K562 (cell line): ENCODE measurements around the gene TBL2. TPM values are rescaled to one million over a fixed set of nuclear protein-coding genes. Genes with fewer than 3 reads are reported as not detected.

Experiments
- CHD4 ChIP-seq: fragments of 200-600 bp; sonication (generic); IDR thresholded peaks from 3 replicates; pipeline ENCODE4 v1.6.1; 2012; ENCODE audit warnings: low read depth, mild to moderate bottlenecking, mixed read lengths, low read length, inconsistent platforms; ENCODE audit not compliant: insufficient read depth, insufficient replicate concordance, poor library complexity, severe bottlenecking
- FOXM1 ChIP-seq, 2 experiments: fragments of 450-650 bp in 1 of 2; sonication (generic) in 1 of 2; formaldehyde crosslinking in 1 of 2; IDR thresholded peaks; 2 replicates each; pipeline versions ENCODE4 v1.6.1 to v1.9.0; 2017 to 2022; ENCODE audit warnings: low read depth in 2 of 2, mild to moderate bottlenecking in 2 of 2, missing genetic modification reagents in 1 of 2, moderate library complexity in 1 of 2
- GABPA ChIP-seq: fragments of 200-800 bp; sonication (Bioruptor generic); conservative IDR thresholded peaks from 2 replicates; pipeline ENCODE4 v1.6.1; 2016; ENCODE audit warnings: low read depth, missing genetic modification characterization, missing compliant biosample characterization
- KLF16 ChIP-seq: IDR thresholded peaks from 2 replicates; pipeline ENCODE4 v1.6.1; 2016; ENCODE audit warnings: antibody characterized with exemption
- PCBP2 ChIP-seq: fragments of 200-400 bp; formaldehyde crosslinking; IDR thresholded peaks from 2 replicates; pipeline ENCODE4 v1.6.1; 2018; ENCODE audit warnings: low read length, low read depth, mild to moderate bottlenecking, moderate library complexity; ENCODE audit not compliant: poor library complexity, severe bottlenecking
- PHF21A ChIP-seq: fragments of 450-650 bp; IDR thresholded peaks from 2 replicates; pipeline ENCODE4 v1.6.1; 2017; ENCODE audit warnings: low read depth, borderline replicate concordance
- RAD21 ChIP-seq, 2 experiments: fragments of 250-450 bp in 1 of 2; fragments of 450-650 bp in 1 of 2; sonication (Bioruptor Pico) in 1 of 2; formaldehyde crosslinking in 1 of 2; IDR thresholded peaks in 1 of 2; conservative IDR thresholded peaks in 1 of 2; 2 replicates each; pipeline versions ENCODE4 v1.4.0 to v1.8.0; 2020 to 2022; ENCODE audit warnings: mild to moderate bottlenecking in 2 of 2, moderate library complexity in 1 of 2
- SAFB2 ChIP-seq: fragments of 200-400 bp; formaldehyde crosslinking; IDR thresholded peaks from 2 replicates; pipeline ENCODE4 v1.6.1; 2018; ENCODE audit warnings: borderline replicate concordance, low read length, low read depth, moderate library complexity; ENCODE audit not compliant: severe bottlenecking
- SIN3B ChIP-seq: fragments of 450-650 bp; IDR thresholded peaks from 2 replicates; pipeline ENCODE4 v1.6.1; 2017; ENCODE audit warnings: low read depth, mild to moderate bottlenecking, moderate library complexity
- SOX6 ChIP-seq: fragments of 450-650 bp; IDR thresholded peaks from 2 replicates; pipeline ENCODE4 v1.6.1; 2014; ENCODE audit warnings: mild to moderate bottlenecking
- ZNF175 ChIP-seq: fragments of 200-800 bp; sonication (Bioruptor generic); IDR thresholded peaks from 2 replicates; pipeline ENCODE4 v1.6.1; 2016; ENCODE audit warnings: low read depth, mild to moderate bottlenecking, missing genetic modification characterization, missing compliant biosample characterization
- ZNF408 ChIP-seq: fragments of 250-450 bp; sonication (Bioruptor Pico); IDR thresholded peaks from 2 replicates; pipeline ENCODE4 v1.4.0; 2020; ENCODE audit warnings: low read depth, mild to moderate bottlenecking, moderate library complexity
- ZSCAN32 ChIP-seq: fragments of 450-650 bp; formaldehyde crosslinking; IDR thresholded peaks from 2 replicates; pipeline ENCODE4 v1.4.0; 2020; ENCODE audit warnings: mild to moderate bottlenecking, moderate library complexity
- polyA plus RNA-seq, 8 experiments: library from polyadenylated mRNA; depleted of rRNA in 4 of 8; stranded (reverse) in 5 of 8; unstranded in 3 of 8; fragments of >200 nt; fragmentation: Nextera tagmentation in 2 of 8; fragmentation: Illumina TruSeq in 1 of 8; extraction: Ambion mirVana in 2 of 8; extraction: Trizol in 1 of 8; gene quantifications; 2 replicates each; pipeline versions ENCODE4 v1.2.1 to v1.2.3, GENCODE V29; 2011 to 2014; ENCODE audit warnings: inconsistent platforms in 1 of 8, missing spikeins in 1 of 8
- total RNA-seq, 7 experiments: library from RNA; depleted of rRNA in 6 of 7; stranded (reverse); fragments of >200 nt in 6 of 7; fragmentation: Illumina TruSeq in 2 of 7; extraction: Trizol in 2 of 7; gene quantifications; 2 replicates each; pipeline versions ENCODE4 v1.2.1 to v1.2.3, GENCODE V29; 2011 to 2021; ENCODE audit warnings: low replicate concordance in 1 of 7
- TF ChIP-seq, protein P1 (sequence below): sonication (generic); formaldehyde crosslinking; IDR thresholded peaks from 2 replicates; pipeline ENCODE4 v1.8.1; 2022; ENCODE audit warnings: missing genetic modification reagents
- TF ChIP-seq, protein P2 (sequence below): fragments of 250-450 bp; sonication (Bioruptor Pico); IDR thresholded peaks from 2 replicates; pipeline ENCODE4 v1.5.0; 2021
- TF ChIP-seq, protein P3 (sequence below): fragments of 250-450 bp; sonication (Bioruptor Pico); IDR thresholded peaks from 2 replicates; pipeline ENCODE4 v1.5.0; 2021; ENCODE audit warnings: mild to moderate bottlenecking, moderate library complexity
- TF ChIP-seq, protein P4 (sequence below): fragments of 150-350 bp; conservative IDR thresholded peaks from 2 replicates; pipeline ENCODE4 v1.6.1; 2014; ENCODE audit warnings: low read length

TBL2 gene
- total and polyA plus RNA-seq, 9 of the 15 experiments (the other 6 are each of a cell fraction or from before 2014, with no cell fraction given) = 2.5 to 123 (median 49.2) TPM

DNA sequence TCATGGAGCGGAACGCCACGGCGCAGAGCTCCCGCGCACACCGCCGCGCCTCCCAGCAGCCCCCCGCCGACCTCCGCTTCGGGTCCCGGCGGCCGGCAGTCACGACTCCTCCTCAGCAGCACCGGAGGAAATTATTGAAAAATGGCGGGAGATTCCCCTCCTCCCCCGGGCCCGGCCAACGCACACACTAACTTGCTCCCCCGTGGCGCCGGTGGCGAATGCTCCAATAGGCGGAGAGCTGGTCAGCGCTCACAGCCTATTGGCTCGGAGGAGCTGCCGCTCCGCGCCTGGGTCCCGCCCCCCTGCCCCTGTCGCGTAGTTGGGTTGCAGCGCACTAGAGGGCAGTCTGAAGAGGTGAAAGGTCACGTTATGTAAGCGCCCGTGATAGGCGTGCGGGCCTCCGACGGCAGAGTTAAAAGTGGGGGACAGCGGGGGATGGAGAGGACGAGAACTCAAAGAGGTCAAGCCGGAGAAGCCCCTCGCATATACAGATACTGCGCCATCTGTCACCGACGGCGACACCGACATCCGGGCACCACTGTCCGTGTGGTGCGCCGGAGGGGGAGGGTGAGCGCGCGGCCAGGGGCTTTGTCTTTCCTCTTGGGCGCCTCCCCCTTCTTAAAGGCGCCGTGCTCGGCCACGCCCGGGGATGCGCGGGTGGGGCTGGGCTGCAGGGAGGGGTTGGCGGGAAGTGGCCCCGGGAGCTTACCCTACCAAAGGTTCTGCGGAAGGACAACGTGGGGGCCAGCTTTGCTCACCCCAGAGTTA is 56.1 kb downstream of the TBL2 start, which contains the start of gene BAZ1B (continued):
- TF ChIP-seq ZNF175 (CRISPR knock-in tag) (peak; percentile 50; the same call in 1 of the 2 replicates), PCBP2 (no peak), SIN3B (peak; percentile 69; the same call in 1 of the 2 replicates), ZNF408 (CRISPR knock-in tag) (no peak), RAD21 (CRISPR knock-in tag; conservative IDR thresholded peaks at IDR 0.05 in 1 of 2, IDR thresholded peaks at IDR 0.05 in 1 of 2) (no peak; a peak in 2 of 4 replicates), SOX6 (peak; percentile 80), SAFB2 (no peak), CHD4 (no peak), FOXM1 (IDR thresholded peaks at IDR 0.05; ENCODE audit: low read depth) (peak; percentile 56; the same call in 1 of the 2 replicates), FOXM1 (CRISPR knock-in tag; IDR thresholded peaks at IDR 0.05; ENCODE audit: low read depth) (no peak), ZSCAN32 (CRISPR knock-in tag) (no peak), KLF16 (0 out of 2 replicates have a peak, but pooled peaks have one; percentile 5), GABPA (tag) (peak; percentile 77), PHF21A (peak; percentile 42; the same call in 1 of the 2 replicates)
- TF ChIP-seq, protein P1, sequence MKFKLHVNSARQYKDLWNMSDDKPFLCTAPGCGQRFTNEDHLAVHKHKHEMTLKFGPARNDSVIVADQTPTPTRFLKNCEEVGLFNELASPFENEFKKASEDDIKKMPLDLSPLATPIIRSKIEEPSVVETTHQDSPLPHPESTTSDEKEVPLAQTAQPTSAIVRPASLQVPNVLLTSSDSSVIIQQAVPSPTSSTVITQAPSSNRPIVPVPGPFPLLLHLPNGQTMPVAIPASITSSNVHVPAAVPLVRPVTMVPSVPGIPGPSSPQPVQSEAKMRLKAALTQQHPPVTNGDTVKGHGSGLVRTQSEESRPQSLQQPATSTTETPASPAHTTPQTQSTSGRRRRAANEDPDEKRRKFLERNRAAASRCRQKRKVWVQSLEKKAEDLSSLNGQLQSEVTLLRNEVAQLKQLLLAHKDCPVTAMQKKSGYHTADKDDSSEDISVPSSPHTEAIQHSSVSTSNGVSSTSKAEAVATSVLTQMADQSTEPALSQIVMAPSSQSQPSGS (CRISPR knock-in tag) = no peak
- TF ChIP-seq, protein P2, sequence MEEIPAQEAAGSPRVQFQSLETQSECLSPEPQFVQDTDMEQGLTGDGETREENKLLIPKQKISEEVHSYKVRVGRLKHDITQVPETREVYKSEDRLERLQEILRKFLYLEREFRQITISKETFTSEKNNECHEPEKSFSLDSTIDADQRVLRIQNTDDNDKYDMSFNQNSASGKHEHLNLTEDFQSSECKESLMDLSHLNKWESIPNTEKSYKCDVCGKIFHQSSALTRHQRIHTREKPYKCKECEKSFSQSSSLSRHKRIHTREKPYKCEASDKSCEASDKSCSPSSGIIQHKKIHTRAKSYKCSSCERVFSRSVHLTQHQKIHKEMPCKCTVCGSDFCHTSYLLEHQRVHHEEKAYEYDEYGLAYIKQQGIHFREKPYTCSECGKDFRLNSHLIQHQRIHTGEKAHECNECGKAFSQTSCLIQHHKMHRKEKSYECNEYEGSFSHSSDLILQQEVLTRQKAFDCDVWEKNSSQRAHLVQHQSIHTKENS = no peak
- TF ChIP-seq, protein P3, sequence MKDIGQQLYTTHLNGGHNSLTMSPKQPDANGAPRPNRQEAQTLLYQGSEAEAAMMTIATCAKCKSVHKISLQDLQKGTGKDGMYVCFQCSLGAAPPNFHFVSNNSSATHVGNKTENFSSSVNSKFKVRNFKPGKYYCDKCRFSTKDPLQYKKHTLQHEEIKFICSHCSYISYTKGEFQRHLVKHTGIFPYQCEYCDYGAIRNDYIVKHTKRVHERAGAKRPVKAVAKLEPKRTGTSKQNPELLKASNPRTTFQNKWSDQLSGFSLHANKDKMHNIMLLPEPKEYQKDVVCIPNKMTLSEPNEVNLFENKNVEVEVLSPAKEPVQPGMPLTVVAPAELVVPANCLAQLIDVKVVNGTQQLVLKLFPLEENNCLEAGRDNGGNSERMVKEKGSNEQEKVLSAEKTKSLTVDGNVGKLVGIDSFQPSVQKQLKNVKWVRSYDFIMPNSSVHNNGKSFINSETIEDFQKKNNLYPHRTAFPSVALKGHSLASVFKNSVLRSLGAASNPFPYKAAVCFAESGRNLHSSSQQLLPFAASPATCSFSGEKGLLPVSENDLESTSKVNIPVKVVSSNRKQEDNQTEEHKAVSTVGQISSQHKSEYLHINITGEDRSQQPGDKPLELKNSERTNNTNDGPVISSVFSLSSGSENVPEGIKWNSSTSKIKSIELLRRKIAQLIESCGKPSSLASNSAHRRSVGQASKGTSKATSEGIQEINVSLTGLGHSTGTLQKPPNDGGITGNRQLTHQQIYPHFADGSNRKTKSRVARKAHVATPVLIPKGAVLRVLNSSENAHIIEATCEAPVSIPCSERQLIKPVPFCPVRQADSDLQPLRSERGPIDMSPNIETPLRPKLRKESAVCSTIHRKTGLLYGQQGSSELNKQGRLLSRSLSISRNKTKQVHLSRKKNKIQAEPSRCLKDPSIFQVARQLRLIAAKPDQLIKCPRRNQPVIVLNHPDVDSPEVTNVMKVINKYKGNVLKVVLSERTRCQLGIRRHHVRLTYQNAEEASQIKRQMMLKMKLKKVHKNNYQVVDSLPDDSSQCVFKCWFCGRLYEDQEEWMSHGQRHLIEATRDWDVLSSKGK (CRISPR knock-in tag) = no peak
- TF ChIP-seq, protein P4, sequence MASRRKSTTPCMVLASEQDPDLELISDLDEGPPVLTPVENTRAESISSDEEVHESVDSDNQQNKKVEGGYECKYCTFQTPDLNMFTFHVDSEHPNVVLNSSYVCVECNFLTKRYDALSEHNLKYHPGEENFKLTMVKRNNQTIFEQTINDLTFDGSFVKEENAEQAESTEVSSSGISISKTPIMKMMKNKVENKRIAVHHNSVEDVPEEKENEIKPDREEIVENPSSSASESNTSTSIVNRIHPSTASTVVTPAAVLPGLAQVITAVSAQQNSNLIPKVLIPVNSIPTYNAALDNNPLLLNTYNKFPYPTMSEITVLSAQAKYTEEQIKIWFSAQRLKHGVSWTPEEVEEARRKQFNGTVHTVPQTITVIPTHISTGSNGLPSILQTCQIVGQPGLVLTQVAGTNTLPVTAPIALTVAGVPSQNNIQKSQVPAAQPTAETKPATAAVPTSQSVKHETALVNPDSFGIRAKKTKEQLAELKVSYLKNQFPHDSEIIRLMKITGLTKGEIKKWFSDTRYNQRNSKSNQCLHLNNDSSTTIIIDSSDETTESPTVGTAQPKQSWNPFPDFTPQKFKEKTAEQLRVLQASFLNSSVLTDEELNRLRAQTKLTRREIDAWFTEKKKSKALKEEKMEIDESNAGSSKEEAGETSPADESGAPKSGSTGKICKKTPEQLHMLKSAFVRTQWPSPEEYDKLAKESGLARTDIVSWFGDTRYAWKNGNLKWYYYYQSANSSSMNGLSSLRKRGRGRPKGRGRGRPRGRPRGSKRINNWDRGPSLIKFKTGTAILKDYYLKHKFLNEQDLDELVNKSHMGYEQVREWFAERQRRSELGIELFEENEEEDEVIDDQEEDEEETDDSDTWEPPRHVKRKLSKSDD = no peak; the same call in 1 of the 2 replicates
